GM19372 (cell line): ENCODE results near the gene TBCD.

ENCODE experiments used
- ATAC-seq: cut with Tn5 transposase; IDR thresholded peaks from one replicate; pipeline ENCODE4 v1.9.1; 2021; ENCODE audit warnings: mild to moderate bottlenecking, low read depth, moderate library complexity; ENCODE audit not compliant: unreplicated experiment

The TBCD gene

DNA sequence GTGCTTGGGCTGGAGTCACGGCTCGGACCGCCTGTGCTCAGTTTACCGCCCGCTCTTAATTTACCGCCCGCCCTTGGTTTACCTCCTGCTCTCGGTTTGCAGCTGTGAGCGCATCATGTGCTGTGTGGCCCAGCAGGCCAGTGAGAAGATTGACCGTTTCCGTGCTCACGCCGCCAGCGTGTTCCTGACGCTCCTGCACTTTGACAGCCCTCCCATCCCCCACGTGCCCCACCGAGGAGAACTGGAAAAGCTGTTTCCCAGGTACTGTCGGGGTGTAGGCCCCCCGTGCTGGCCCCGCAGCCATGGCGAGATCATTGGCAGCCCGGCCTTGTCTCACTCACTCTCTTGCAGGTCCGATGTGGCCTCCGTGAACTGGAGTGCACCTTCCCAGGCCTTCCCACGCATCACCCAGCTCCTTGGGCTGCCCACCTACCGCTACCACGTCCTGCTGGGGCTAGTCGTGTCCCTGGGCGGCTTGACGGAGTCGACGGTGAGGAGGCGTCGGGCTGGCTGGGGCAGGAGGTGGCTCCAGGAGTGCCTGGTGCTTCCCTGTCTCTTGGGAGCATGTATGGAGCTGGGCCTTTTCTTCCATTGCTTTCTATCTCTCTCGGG lies 177.3 kb downstream of the TBCD start:
- no peak for ATAC-seq

DNA sequence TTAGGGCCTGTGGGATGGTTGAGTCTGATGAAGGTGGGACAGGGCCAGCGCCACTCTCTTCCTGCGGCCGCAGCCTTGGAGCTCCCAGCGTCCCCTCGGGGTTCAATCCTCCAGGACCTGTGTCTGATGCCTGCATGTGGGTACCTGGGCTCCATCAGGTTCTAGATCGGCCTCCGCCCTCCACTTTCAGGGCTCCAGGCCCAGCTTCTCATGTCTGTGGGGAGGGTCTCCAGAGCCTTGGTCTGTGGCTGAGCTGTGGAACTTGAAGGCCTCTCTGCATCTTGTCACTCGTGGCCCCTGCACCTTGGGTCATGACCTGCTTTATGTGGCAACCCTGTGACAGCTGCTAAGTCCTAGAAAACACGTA lies 177.8 kb downstream of the TBCD start:
- ATAC-seq, result no peak

DNA sequence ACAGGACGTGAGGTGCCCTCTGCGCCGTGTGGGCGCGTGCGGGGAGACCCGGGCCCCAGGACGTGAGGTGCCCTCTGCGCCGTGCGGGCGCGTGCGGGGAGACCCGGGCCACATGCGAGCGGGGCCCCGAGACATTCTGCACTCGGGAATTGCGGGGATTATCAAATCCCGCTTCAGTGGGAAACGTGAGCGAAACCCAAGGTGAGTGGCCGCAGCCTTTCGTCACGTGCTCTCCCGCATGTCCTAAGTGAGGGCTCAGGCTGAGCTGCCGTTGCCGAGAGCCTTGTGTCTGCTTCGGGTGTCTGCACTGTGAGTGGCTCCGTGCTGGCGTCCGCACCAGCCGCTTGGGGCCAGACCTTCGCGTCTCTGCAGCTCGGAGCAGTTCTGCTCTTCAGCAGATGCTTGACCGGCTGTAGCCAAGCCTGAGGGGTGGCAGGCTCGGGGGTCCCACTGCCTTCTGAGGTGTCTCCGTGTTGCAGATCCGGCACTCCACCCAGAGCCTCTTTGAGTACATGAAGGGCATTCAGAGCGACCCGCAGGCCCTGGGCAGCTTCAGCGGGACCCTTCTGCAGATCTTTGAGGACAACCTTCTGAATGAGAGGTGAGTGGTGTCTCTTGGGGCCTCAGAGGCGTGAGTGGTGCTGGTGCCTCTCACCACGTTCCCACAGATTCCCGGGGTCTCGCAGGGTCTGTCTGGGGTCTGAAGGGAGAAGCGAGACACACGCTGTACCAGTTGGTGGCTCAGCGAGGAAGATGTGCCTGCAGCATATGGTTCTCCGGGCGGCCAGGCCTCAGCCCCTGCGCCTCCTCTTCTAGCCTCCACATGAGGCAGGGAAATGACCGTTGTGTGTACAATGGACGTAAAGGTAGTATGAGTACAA lies 178.4 kb downstream of the TBCD start:
- no peak for ATAC-seq

DNA sequence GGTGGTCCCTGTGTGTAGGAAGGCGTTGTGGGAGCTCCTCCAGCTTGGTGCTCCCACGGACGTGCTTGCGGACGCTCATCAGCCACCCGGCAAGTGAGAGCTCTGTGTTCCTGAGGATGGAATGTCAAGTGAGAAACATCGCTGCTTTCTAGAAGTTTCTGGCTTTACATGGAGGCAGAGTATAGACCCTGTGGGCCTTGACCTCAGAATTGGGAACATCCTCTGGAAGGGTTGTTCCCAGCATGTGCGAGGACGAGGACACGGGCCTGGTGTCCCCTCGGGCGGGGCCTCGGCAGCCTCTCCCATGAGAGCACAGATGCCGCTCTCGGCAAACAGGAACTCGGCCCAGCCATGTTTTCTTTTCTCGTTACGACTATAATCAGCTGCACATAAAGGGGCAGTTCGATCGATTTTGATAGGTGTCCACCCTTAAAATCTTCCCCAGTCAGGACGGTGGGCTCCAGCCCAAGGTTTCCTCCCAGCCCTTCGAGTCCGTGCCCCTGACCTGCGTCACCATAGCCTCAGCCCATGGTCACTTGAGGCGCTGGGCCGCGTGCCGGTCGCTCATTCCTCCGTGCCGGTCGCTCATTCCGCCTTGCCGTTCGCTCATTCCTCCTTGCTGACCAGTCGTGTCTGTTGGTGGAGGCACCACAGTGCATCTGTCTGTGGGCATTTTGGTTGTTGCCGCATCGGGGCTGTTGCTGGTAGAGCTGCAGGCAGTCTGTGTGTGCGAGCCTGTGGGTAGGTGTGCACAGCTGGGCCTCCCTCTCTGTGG lies 179.2 kb downstream of the TBCD start:
- ATAC-seq, result no peak

DNA sequence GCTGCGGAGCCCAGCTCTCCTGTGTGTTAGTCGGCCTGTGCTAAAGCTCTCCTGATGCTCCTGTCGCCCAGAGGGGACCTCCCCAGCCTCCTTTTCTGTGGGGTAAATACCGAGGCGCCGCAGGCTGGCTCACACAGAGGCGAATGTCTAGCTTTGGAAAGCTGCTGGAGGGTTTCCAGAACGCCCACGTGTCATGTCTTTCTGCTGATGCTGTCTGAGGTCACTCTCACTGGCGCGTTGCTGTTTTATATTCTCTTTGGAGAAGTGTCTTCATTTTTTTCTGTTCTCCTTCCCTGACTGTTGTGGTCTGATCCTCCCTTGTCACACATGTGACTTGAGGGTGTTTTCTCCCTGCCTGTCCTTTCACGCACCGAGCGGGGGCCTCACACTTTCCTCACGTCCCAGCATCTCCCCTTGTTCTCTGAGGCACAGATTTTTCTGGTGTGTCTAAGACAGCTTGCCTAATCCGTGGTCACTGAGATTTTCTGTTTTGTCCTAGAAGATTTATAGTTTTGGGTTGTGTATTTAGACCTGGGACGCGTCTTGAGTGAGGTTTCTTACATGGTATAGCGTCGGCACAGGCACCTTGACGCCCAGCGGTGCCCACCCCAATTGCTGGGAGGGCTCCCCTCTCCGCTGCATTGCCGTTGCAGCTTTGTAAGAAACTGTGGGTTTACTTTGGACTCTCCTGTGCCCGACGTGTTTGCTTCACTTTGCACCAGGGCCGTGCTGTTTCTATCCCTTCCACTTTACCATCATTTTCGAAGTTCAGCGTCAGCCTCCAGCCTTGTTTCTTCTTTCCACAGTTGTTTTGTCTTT lies 180.0 kb downstream of the TBCD start:
- no peak for ATAC-seq

DNA sequence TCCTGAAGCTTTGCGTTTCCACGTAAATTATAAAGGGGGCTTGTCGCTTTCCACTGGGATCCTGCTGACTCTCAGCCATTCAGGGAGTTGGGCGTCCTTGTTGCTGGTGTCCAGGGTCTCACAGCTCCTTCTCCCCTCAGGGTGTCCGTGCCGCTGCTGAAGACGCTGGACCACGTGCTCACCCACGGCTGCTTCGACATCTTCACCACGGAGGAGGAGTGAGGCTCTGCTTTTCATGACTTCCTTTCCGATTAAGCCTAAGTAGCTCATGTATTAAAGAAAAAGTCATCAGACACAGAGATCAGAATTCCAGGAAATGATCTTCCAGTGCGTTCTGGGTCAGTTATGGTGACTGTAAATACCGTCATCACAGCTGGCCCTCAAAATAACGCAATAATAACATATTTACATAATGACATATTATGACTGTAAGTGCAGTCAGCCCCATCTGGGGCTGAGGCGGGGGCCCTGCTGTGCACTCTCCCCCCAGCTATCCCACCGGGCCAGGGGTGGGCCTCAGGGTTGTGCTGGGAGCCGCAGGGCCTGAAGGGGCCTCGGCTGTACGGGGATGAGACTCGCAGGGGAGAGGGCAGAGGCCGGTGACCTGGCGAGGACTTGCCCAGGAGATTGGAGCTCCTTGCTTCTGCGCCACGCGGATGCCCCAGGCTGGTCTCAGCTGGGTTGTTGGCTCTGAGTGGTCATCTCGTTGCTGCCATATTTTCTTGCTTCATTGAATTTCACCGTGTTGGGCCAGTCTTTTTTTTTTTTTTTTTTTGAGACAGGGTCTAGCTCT lies 180.8 kb downstream of the TBCD start:
- ATAC-seq, result no peak

DNA sequence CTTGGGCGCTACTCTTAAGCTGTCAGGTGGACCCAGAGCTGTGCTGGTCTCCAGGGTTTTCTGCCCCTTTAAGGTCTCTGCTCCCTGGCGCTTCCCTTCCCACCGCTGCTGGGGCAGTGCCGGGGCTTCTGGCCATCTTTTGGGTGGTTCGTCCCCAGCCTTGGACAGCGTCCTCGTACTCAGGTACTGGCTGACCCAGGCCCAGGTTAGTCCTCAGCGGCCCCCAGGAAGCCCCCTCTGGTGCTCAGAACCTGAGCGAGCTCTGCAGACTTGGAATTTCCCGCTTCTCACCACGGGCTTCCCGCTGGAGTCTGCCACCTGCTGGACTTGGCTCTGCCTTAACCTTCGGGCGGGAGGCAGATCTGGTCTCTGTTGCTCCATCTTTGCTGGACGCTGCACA lies 182.0 kb downstream of the TBCD start:
- ATAC-seq, result no peak

DNA sequence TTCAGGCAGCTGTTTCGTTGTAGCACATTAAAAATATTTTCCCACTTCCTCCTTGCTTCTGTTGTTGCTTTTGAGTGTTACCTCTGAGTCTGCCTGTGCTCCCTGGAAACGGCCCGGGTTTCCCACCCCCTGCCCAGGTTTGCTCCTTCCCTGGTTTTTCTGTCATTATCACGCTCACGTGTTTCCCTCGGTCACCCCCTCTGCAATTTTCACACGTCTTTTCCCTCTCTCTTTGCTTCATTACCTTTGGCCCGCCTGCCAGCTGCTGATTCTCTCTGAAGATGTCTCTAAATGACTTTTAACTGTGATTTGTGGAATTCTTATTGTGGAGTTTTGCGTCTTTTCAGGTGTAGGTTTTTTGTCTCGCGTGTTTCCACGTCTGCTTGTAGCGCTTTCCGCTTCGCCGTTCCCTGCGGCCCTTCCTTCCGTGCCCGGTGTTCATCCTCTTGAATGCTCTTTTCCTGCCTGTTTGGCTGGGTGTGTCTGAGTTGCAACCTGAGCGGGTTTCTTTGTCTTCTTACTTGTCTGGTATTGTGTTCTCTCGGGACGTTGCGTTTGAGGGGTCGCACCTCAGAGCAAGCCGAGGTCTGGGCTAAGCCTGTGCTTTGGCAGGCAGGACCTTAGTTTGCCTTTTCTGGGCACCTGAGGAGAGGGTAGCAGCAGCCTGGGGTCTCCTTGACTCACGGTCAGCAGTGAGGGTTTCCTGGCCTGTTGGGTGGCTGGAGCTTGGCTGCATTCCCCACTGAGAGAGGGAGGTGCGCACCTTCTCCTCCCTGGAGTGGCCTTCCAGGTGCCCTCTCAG lies 184.3 kb downstream of the TBCD start:
- ATAC-seq, result no peak

DNA sequence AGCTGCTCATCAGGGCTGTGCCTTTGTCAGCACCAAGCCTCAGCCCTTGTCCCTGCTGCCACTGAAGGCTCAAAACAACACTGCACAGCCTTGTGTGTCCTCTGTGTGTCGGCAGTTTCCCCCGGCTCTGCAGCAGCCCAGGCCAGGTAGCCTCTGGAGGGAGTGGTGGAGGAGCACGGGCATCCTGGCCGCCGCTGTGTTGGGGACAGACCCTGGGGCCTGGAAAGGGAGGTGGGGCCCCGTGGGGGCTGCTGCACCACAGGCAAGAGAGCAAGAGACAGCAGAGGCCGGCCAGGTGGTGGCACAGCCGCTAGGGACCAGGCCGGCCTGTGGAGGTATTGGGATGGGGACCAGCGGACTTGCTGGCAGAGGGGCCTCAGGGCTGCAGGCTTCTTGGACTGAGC lies 184.9 kb downstream of the TBCD start:
- ATAC-seq, result no peak

DNA sequence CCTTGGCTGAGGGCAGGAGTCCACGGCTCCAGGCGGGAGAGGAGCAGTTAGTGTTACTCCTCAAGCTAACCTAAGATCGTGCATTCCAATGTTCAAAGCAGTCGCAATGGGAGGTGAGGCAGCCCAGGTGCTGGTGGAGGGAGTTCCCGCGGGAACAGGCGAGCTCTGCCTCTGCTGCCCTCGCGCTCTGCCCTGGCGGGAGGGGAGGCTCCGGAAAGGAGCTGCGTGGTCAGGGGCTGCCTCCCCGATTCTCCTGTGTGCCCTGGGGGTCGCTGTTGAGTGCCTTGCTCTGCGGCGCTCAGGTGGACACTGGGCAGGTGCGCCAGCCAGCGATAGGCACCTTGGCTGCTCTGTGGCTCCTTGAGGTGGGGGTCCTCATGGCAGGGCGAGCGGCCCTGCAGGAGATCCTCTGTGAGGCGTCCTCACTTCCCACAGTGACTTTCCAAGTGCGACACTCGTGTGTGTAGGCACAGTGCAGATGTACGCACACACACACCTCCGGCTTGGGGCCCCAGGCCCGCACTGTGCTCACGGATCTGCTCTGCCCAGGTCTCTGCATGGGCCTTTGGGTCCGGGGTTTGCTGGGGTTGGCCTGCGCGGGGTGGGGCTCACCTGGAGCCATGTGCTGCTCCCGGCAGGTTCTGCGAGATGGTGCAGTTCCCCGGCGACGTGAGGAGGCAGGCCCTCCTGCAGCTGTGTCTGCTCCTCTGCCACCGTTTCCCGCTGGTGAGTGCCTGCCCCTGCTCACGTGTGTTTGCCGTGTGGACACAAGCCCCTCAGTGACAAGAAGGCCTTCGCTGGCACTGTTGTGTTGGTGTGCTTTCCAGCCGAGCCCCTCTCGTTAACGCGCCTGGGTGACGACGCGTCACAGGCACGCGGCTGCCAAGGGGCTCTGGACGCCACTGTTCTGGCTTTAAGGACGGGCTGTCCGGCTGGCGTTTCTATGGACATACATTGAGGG lies 185.8 kb downstream of the TBCD start:
- no peak for ATAC-seq

DNA sequence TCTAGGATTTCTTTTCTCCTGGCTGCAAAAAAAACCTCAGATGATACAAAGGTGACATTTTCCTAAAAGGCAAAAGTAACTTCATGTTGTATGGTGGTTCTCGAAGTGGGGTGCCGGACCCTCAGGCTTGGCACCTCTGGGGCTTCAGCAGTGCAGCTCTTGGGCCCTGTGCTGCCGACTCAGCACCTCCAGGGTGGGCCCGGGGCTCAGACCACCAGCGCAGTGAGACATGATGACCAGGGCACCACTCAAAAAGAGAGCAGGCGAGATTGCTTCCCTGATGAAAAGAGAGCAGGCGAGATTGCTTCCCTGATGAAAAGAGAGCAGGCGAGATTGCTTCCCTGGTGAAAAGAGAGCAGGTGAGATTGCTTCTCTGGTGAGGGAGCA lies 186.6 kb downstream of the TBCD start:
- ATAC-seq, result no peak

DNA sequence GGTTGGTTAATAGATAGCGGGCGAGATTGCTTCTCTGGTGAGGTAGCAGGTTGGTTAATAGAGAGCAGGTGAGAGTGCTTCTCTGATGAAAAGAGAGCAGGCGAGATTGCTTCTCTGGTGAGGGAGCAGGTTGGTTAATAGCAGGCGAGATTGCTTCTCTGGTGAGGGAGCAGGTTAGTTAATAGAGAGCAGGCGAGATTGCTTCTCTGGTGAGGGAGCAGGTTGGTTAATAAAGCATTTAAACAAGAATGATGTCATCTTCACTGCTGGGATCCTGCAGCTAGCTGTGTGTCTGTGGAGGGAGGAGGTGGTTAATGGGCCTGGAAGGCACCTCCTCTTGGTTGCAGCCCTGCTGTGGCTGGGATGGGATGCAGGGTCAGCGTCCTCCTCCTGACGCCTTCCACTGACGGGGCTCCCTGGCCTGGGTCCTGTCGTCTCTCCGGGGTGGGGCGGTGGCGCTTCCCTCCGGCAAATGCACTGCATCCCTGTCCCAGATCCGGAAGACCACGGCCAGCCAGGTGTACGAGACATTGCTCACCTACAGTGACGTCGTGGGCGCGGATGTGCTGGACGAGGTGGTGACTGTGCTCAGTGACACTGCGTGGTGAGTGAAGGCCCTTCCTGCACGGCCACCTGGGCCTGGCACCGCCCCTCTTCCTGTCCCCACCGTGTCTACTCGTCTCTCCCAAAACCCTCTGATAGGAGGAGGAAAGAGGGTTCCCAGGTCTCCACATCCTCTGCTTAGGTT lies 187.2 kb downstream of the TBCD start:
- ATAC-seq, result no peak

DNA sequence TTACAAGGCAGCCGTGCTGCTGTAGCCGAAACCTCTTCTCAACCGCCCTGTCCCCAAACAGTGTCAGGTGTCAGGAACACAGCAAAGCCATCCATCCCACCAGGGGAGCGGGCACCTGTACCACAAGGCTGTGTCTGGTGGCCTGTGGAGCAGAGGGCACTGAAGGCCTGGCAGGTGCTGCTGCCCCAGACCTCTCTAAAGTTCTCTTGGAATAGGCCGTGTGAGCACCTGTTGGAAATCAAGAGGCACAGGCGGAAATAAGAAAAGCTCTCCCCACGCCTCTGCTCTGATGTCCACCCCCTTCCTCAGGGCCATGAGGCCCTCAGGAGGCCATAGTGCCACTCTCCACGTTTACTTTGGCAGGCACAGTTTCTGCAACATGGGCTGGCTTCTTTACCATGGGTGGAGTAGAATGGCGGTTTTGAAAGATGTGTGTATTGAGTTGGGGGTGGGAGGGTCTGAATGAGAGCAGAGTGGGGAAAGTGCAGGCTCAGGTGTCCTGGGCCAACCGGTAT lies 187.8 kb downstream of the TBCD start:
- no peak for ATAC-seq

DNA sequence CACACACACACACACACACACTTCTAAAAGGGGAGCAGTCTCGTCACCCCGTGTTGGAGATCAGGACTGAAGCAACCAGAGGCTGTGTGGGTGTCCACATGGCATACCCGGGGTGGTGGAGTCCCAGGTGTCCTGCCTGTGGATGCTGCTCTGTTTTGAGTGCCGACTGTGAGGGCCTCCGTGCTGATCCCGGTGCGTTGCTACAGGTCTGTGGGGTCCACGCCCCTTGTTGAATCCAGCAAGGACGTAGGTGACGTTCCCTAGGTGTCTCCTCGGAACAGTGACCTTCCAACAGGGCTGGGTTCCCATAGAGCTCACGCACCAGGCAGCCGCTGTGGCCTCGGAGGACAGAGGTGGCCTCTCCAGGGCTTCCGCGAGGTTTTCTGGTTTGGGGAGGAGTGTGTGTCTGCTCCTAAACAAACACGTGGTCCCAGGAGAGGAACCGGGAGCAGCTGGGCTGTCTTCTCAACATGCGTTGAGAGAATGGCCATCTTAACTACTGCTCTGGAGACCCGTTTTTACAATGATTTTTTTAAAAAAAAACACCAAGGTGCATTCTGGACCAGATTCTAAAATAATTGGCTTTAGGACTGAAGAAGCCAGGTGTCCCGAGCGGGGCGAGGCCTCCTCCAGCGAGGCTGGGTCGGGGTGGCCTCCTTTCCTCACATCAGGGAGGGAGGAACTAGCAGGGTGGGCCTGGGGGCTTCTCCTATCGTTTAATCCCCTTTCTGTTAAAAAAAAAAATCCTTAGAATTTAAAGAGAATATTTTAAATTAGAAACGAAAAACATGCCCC lies 188.6 kb downstream of the TBCD start:
- ATAC-seq, result no peak

DNA sequence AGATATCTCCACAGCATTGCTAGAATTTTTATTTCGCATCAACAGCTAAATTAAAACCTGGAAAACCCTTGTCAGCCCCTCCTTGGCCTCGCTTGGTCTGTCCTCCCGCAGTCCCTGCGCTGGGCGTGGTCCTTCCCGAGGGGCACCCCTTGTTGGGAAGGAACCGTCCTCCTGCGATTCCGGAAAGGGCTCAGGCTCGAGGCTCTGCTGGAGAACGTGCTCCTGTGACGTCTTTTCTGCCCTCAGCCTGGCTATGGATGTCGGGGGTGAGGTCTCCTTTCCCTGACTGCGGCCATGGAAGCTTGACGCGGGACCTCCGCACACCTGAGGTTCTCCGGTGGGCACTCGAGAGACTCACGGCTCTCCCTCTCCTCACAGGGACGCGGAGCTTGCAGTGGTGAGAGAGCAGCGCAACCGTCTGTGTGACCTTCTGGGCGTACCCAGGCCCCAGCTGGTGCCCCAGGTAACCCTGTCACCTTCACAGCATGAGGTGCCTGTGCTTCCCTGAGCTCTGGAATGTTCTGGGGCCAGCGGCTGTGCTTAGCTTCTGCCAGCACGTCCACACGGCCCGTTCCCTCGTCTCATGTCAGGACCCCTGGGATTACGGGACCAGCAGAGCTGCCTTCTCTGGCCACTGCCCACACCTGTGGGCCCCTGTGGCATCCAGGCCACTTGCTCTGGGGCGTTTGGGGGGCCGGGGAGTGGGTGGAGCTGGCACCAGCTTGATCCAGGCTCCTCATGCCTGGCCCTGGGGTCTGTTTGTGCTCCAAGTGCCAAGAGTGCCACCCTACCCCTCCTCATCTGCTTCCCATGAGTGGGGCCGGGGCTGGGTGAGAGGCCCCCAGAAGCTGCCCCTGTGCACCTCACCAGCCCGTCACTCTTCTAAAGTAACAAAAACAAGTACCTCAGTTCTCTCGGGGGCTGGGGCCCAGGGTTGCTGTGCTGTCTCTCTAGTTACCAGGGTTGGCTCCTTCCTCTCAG lies 189.4 kb downstream of the TBCD start:
- ATAC-seq, result no peak
